Measurements from ENCODE around the gene SPATA4. TPM values are rescaled to one million over a fixed set of nuclear protein-coding genes. Genes with fewer than 3 reads are reported as not detected.

The SPATA4 gene
- polyA plus RNA-seq, 1 of the 3 experiments (the other 2 are of a cell fraction), result 0.21 TPM

- ChIA-PET CTCF (no interaction called here), POLR2A (no interaction called here)
- TF ChIP-seq MXI1 (IDR thresholded peaks at IDR 0.05; ENCODE audit: low read depth, low read length) (no peak), RXRA (IDR thresholded peaks at IDR 0.05; ENCODE audit: borderline replicate concordance, low read depth) (no peak)
- H4K20me1 ChIP-seq (ENCODE audit: insufficient read depth), result no peaks in the 10 kb centered on the region
- WGBS (ENCODE audit: low lambda C conversion rate), result 44% methylated on average over 4 of the region's 4 CpGs
- no peak for DNase-seq
- H3F3A ChIP-seq (replicated peaks; ENCODE audit: insufficient read depth), result peaks cover 33% of the 10 kb centered on the region
- H3K27ac ChIP-seq (ENCODE audit: low read depth in 2 of 2, low read length in 1 of 2), result peak overlapping the region in 1 of 2 experiments; percentile 62; a peak in 2 of 4 replicates
- no peaks in the 10 kb centered on the region for H3K79me2 ChIP-seq (ENCODE audit: insufficient read depth)
- H3K4me2 ChIP-seq, result no peak overlapping the region
- H2AFZ ChIP-seq (ENCODE audit: low read depth), result peak overlapping the region; percentile 64; the same call in 1 of the 2 replicates
- H3K4me3 ChIP-seq (ENCODE audit: low read depth in 2 of 2, low read length in 1 of 2), result no peak overlapping the region
- no peaks in the 10 kb centered on the region for H3K9me2 ChIP-seq
- peak overlapping the region; percentile 57; the same call in 1 of the 2 replicates for H3K9ac ChIP-seq
- peaks cover 12 to 18% of the 10 kb centered on the region in 2 experiments; a peak in 3 of 4 replicates for H3K4me1 ChIP-seq (ENCODE audit: control insufficient read depth in 1 of 2, insufficient read depth in 2 of 2, low read depth in 1 of 2, low read length in 1 of 2)
- H3K36me3 ChIP-seq (replicated peaks in 1 of 2; ENCODE audit: control insufficient read depth in 1 of 2, insufficient read depth in 2 of 2, low read length in 1 of 2), result no peaks in the 10 kb centered on the region
- no peaks in the 10 kb centered on the region for H3K9me3 ChIP-seq
- H3K27me3 ChIP-seq (ENCODE audit: insufficient read depth), result no peaks in the 10 kb centered on the region
These were observed 2.3 kb downstream of the SPATA4 start for GRCh38 chr4:176193126-176193525.

GRCh38 chr4:176191974-176192373 is 3.4 kb downstream of the SPATA4 start:
- Histone ChIP-seq H3K36me3 (replicated peaks in 1 of 2; ENCODE audit: control insufficient read depth in 1 of 2, insufficient read depth in 2 of 2, low read length in 1 of 2) (no peaks in the 10 kb centered on the region), H3K9ac (no peak overlapping the region), H3K9me3 (no peaks in the 10 kb centered on the region), H3K4me3 (ENCODE audit: low read depth in 2 of 2, low read length in 1 of 2) (no peak overlapping the region), H3F3A (replicated peaks; ENCODE audit: insufficient read depth) (peaks cover 33% of the 10 kb centered on the region), H2AFZ (ENCODE audit: low read depth) (no peak overlapping the region; the same call in 1 of the 2 replicates), H3K27me3 (ENCODE audit: insufficient read depth) (no peaks in the 10 kb centered on the region), H3K79me2 (ENCODE audit: insufficient read depth) (no peaks in the 10 kb centered on the region), H4K20me1 (ENCODE audit: insufficient read depth) (no peaks in the 10 kb centered on the region), H3K4me2 (peak overlapping the region; percentile 22; the same call in 1 of the 2 replicates), H3K27ac (ENCODE audit: low read depth in 2 of 2, low read length in 1 of 2) (peak overlapping the region; percentile 4 to 62), H3K4me1 (ENCODE audit: control insufficient read depth in 1 of 2, insufficient read depth in 2 of 2, low read depth in 1 of 2, low read length in 1 of 2) (peaks cover 12 to 18% of the 10 kb centered on the region in 2 experiments; a peak in 3 of 4 replicates), H3K9me2 (no peaks in the 10 kb centered on the region)
- ChIA-PET POLR2A (no interaction called here), CTCF (interaction anchor here (0.6 kb wide), 1 partner anchor 72 kb away, joined by 3 read pairs; no protein-coding TSS in a partner anchor)
- 0% methylated on average over 1 of the region's 1 CpG for WGBS (ENCODE audit: low lambda C conversion rate)
- DNase-seq, result peak; percentile 32
- TF ChIP-seq PBX3 (IDR thresholded peaks at IDR 0.05) (0 out of 2 replicates have a peak, but pooled peaks have one; percentile 11), EZH2phosphoT487 (IDR thresholded peaks at IDR 0.05; ENCODE audit: borderline replicate concordance, low read depth) (no peak), FOSL2 (IDR thresholded peaks at IDR 0.05; ENCODE audit: borderline replicate concordance, low read depth) (peak; percentile 51; the same call in 1 of the 2 replicates), CTCF (IDR thresholded peaks at IDR 0.05) (peak; percentile 26), MAX (IDR thresholded peaks at IDR 0.05; ENCODE audit: low read depth) (no peak), GATA2 (CRISPR knock-in tag; IDR thresholded peaks at IDR 0.05) (peak; percentile 60), TCF12 (IDR thresholded peaks at IDR 0.05) (peak; percentile 60), SMC3 (IDR thresholded peaks at IDR 0.05; ENCODE audit: low read depth, low read length) (no peak), JUND (IDR thresholded peaks at IDR 0.05) (0 out of 2 replicates have a peak, but pooled peaks have one; percentile 17), IRF3 (IDR thresholded peaks at IDR 0.05; ENCODE audit: low read depth, low read length) (no peak), RAD21 (IDR thresholded peaks at IDR 0.05; ENCODE audit: low read length) (peak; percentile 9; the same call in 1 of the 2 replicates), FOXJ3 (CRISPR knock-in tag; IDR thresholded peaks at IDR 0.05) (peak; percentile 33; the same call in 1 of the 2 replicates), RXRA (IDR thresholded peaks at IDR 0.05; ENCODE audit: borderline replicate concordance, low read depth) (0 out of 2 replicates have a peak, but pooled peaks have one; percentile 15), CHD2 (IDR thresholded peaks at IDR 0.05; ENCODE audit: low read length, partially characterized antibody) (no peak), NFIC (IDR thresholded peaks at IDR 0.05; ENCODE audit: borderline replicate concordance) (peak; percentile 74)

All from SK-N-SH (cell line).